HCT116 (cell line): ENCODE measurements around the gene AGAP1. TPM values are rescaled to one million over a fixed set of nuclear protein-coding genes. Genes with fewer than 3 reads are reported as not detected.

Source experiments
- ATAC-seq: fragments of 200-7000 bp; cut with Tn5 transposase; 2 replicates; pipeline ENCODE4 v1.9.1; 2020; ENCODE audit warnings: mild to moderate bottlenecking, moderate library complexity
- BruUV-seq: library from RNA; stranded (reverse); fragments of 400-500 nt; replicated peaks from 2 replicates; lab custom pipeline; 2021; lab: Mats Ljungman, UMichigan
- CTCF ChIA-PET: fragments of 300-600 bp; sonication (Branson Sonifier 250); formaldehyde crosslinking; loops from one replicate; lab custom pipeline; 2021; ENCODE audit warnings: antibody characterized with exemption; lab: Charles Lee
- POLR2A ChIA-PET: fragments of 300-600, 350-600 bp; sonication (Branson Sonifier 250); formaldehyde crosslinking; loops from one replicate; lab custom pipeline; 2021; ENCODE audit warnings: antibody characterized with exemption; lab: Charles Lee
- RAD21 ChIA-PET, 2 experiments: fragments of 300-600 bp; sonication (Branson Sonifier 250); formaldehyde crosslinking; loops; one replicate each; lab custom pipeline; 2023; ENCODE audit warnings: low total read pairs in 2 of 2; ENCODE audit not compliant: uncharacterized antibody in 2 of 2, unreplicated experiment in 2 of 2, low non-redundant PET in 1 of 2; lab: Charles Lee
- DNase-seq: peaks from one replicate; pipeline ENCODE4 v3.0.0-alpha.2; 2010; ENCODE audit warnings: low read depth, low spot score
- H2AFZ ChIP-seq: fragments of 200-600 bp; shearing (Covaris generic), sonication (generic); 2 replicates; pipeline ENCODE4 v1.6.1; 2017; ENCODE audit warnings: low read depth, mixed run types, mixed read lengths, antibody characterized with exemption, low read length; ENCODE audit not compliant: poor library complexity, severe bottlenecking
- H3K27ac ChIP-seq: 2 replicates; pipeline ENCODE4 v1.5.1; 2012; ENCODE audit warnings: low read depth, low read length
- H3K27me3 ChIP-seq: fragments of 200-600 bp; sonication (generic); 2 replicates; pipeline ENCODE4 v1.6.1; 2016; ENCODE audit warnings: mixed run types, low read length, mixed read lengths; ENCODE audit not compliant: insufficient read depth
- H3K36me3 ChIP-seq, 2 experiments: fragments of 200-500 bp in 1 of 2; fragments of 200-600 bp in 1 of 2; sonication (Bioruptor generic) in 1 of 2; sonication (generic) in 1 of 2; 2 replicates each; pipeline versions ENCODE4 v1.5.1 to v1.6.1; 2014 to 2016; ENCODE audit warnings: low read length in 2 of 2, inconsistent platforms in 1 of 2, mixed read lengths in 1 of 2, mixed run types in 1 of 2; ENCODE audit not compliant: insufficient read depth in 2 of 2, control insufficient read depth in 1 of 2
- H3K4me1 ChIP-seq, 2 experiments: fragments of 200-600 bp in 1 of 2; sonication (generic) in 1 of 2; 2 replicates each; pipeline versions ENCODE4 v1.5.1 to v1.6.1; 2012 to 2017; ENCODE audit warnings: low read length in 2 of 2, inconsistent platforms in 1 of 2, mild to moderate bottlenecking in 1 of 2, mixed read lengths in 1 of 2, mixed run types in 1 of 2, moderate library complexity in 1 of 2; ENCODE audit not compliant: insufficient read depth in 2 of 2, control insufficient read depth in 1 of 2
- H3K4me2 ChIP-seq: fragments of 200-600 bp; sonication (generic); 2 replicates; pipeline ENCODE4 v1.6.1; 2017; ENCODE audit warnings: mixed run types, low read length, mixed read lengths
- H3K4me3 ChIP-seq, 2 experiments: fragments of 200-600 bp in 1 of 2; sonication (generic) in 1 of 2; replicated peaks in 1 of 2; 2 replicates each; pipeline ENCODE4 v1.5.1; 2011 to 2016; ENCODE audit warnings: low read length in 2 of 2, control low read depth in 1 of 2, low read depth in 1 of 2, mild to moderate bottlenecking in 1 of 2, mixed read lengths in 1 of 2, mixed run types in 1 of 2
- H3K79me2 ChIP-seq: fragments of 200-600 bp; sonication (generic); 2 replicates; pipeline ENCODE4 v1.6.1; 2017; ENCODE audit warnings: mild to moderate bottlenecking, mixed run types, low read length, moderate library complexity, mixed read lengths; ENCODE audit not compliant: insufficient read depth
- H3K9ac ChIP-seq: fragments of 200-600 bp; sonication (generic); 2 replicates; pipeline ENCODE4 v1.6.1; 2016; ENCODE audit warnings: low read length, mixed read lengths
- H3K9me2 ChIP-seq: fragments of 200-600 bp; sonication (generic), shearing (Covaris generic); 2 replicates; pipeline ENCODE4 v1.6.1; 2017; ENCODE audit warnings: mixed run types, mild to moderate bottlenecking, moderate library complexity; ENCODE audit not compliant: insufficient read depth
- H3K9me3 ChIP-seq, 2 experiments: fragments of 200-500 bp in 1 of 2; fragments of 200-600 bp in 1 of 2; sonication (Bioruptor generic) in 1 of 2; sonication (generic) in 1 of 2; 2 replicates each; pipeline ENCODE4 v1.6.1; 2014 to 2017; ENCODE audit warnings: low read length in 2 of 2, mixed read lengths in 2 of 2, inconsistent platforms in 1 of 2, low read depth in 1 of 2, mild to moderate bottlenecking in 1 of 2, mixed run types in 1 of 2, moderate library complexity in 1 of 2; ENCODE audit not compliant: control insufficient read depth in 1 of 2, insufficient read depth in 1 of 2
- H4K20me1 ChIP-seq: fragments of 200-600 bp; sonication (generic), shearing (Covaris generic); 2 replicates; pipeline ENCODE4 v1.6.1; 2017; ENCODE audit warnings: mixed run types, mild to moderate bottlenecking, moderate library complexity; ENCODE audit not compliant: insufficient read depth
- CBX3 ChIP-seq: IDR thresholded peaks from 2 replicates; pipeline ENCODE4 v1.6.1; 2012; ENCODE audit warnings: low read depth
- EGR1 ChIP-seq: IDR thresholded peaks from 2 replicates; pipeline ENCODE4 v1.6.1; 2012; ENCODE audit warnings: low read depth
- EZH2phosphoT487 ChIP-seq: fragments of 200-600 bp; IDR thresholded peaks from 2 replicates; pipeline ENCODE4 v1.6.1; 2018; ENCODE audit warnings: antibody characterized with exemption, borderline replicate concordance
- FOSL1 ChIP-seq: IDR thresholded peaks from 2 replicates; pipeline ENCODE4 v1.6.1; 2012; ENCODE audit warnings: low read depth
- JUND ChIP-seq: IDR thresholded peaks from 2 replicates; pipeline ENCODE4 v1.6.1; 2012
- POLR2A ChIP-seq: IDR thresholded peaks from 2 replicates; pipeline ENCODE4 v1.7.0; 2011; ENCODE audit warnings: borderline replicate concordance; ENCODE audit not compliant: insufficient read depth, insufficient read length; ENCODE audit errors: extremely low read depth
- POLR2AphosphoS5 ChIP-seq: IDR thresholded peaks from 2 replicates; pipeline ENCODE4 v1.6.1; 2011; ENCODE audit warnings: mild to moderate bottlenecking, low read depth, low read length, moderate library complexity
- REST ChIP-seq: IDR thresholded peaks from 2 replicates; pipeline ENCODE4 v1.6.1; 2012; ENCODE audit warnings: low read depth
- SP1 ChIP-seq: IDR thresholded peaks from 2 replicates; pipeline ENCODE4 v1.6.1; 2012; ENCODE audit warnings: low read depth
- TCF7L2 ChIP-seq: IDR thresholded peaks from 2 replicates; pipeline ENCODE4 v1.7.0; 2011; ENCODE audit warnings: borderline replicate concordance, inconsistent platforms; ENCODE audit not compliant: insufficient read depth, insufficient read length; ENCODE audit errors: extremely low read depth
- ZNF274 ChIP-seq: fragments of 200-500 bp; sonication (Bioruptor generic); IDR thresholded peaks from 2 replicates; pipeline ENCODE4 v1.6.1; 2014; ENCODE audit warnings: mild to moderate bottlenecking, low read depth, low read length, inconsistent platforms
- intact Hi-C: fragments of 100-400 bp; cut with micrococcal nuclease; formaldehyde crosslinking; loops from 2 replicates; pipeline ENCODE4 v1.10.0; 2022
- total RNA-seq: library from RNA; stranded (reverse); gene quantifications from one replicate; pipeline ENCODE4 v1.2.1, GENCODE V29; 2021; ENCODE audit not compliant: unreplicated experiment
- TF ChIP-seq, protein P1 (sequence below): IDR thresholded peaks from 2 replicates; pipeline ENCODE4 v1.6.1; 2012

AGAP1 gene
- total RNA-seq, 1 experiment from 2014 or later: 43.8 TPM

DNA sequence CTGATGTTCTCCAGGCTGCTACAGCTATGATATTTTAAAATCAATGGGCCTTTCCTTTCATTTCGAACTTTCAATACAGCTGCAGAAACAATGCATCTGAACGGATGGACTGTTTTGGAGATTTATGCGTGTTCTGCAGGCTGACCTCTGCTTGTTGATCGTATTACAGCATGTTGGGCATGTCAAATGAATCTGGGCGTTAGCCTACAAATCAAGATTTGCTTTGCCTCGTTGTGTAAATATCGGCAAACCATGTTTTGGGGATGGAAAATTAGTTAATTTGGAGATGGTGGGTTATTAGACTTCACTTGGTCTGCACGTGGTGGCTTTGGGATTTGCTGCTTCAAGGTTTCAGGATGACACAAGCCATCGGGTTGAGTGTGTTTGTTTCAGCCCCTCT is 129.3 kb downstream of the AGAP1 start:
- no TSS peak for BruUV-seq
- ATAC-seq (no peak), DNase-seq (no peak)
- ChIA-PET RAD21 (no interaction called here), CTCF (no interaction called here), POLR2A (no interaction called here)
- H4K20me1 ChIP-seq: peaks cover 4% of the 10 kb centered on the region
- intact Hi-C loops: no loop called here
- H3K36me3 ChIP-seq: no peaks in the 10 kb centered on the region
- no peaks in the 10 kb centered on the region; a peak in 1 of 4 replicates for H3K9me3 ChIP-seq
- H3K9me2 ChIP-seq: no peaks in the 10 kb centered on the region
- no peaks in the 10 kb centered on the region; a peak in 1 of 4 replicates for H3K4me1 ChIP-seq
- H3K4me3 ChIP-seq: no peak overlapping the region
- TF ChIP-seq POLR2AphosphoS5: no peak
- no peak for TF ChIP-seq EGR1
- no peak for TF ChIP-seq CBX3
- no peak for TF ChIP-seq FOSL1
- TF ChIP-seq REST: no peak
- TF ChIP-seq, protein P1, sequence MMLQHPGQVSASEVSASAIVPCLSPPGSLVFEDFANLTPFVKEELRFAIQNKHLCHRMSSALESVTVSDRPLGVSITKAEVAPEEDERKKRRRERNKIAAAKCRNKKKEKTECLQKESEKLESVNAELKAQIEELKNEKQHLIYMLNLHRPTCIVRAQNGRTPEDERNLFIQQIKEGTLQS: no peak
- TF ChIP-seq JUND: no peak
- TF ChIP-seq POLR2A: no peak
- no peak overlapping the region for H2AFZ ChIP-seq
- peaks cover 74% of the 10 kb centered on the region for H3K79me2 ChIP-seq
- no peak overlapping the region for H3K27ac ChIP-seq
- H3K9ac ChIP-seq: no peak overlapping the region
- H3K27me3 ChIP-seq: no peaks in the 10 kb centered on the region
- no peak overlapping the region for H3K4me2 ChIP-seq

DNA sequence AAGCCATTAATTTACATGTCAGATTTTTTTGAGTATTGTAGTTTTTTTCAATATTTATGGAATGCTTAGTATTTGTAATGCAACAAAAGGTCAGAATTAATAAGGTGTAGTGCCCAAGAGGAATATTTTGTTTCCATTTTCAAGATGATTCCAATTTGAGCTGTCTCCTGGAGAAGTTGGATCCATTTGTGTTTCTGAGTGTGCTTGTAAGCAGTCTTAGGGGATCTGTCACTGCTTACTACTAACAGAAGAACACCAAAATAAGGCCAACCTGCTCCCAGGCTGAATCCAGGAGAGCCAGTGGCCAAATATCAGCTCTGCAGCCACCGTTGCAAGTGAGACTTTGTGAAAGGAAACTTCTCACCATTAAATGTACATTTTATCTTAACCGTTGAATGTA is 129.9 kb downstream of the AGAP1 start:
- Histone ChIP-seq H3K4me2 (no peak overlapping the region), H3K36me3 (no peaks in the 10 kb centered on the region), H3K9me2 (no peaks in the 10 kb centered on the region), H3K27ac (no peak overlapping the region), H3K79me2 (peaks cover 73% of the 10 kb centered on the region), H3K9me3 (no peaks in the 10 kb centered on the region; a peak in 1 of 4 replicates), H3K9ac (no peak overlapping the region)
- BruUV-seq: no TSS peak
- ChIA-PET POLR2A (no interaction called here), RAD21 (no interaction called here), CTCF (no interaction called here)
- ATAC-seq (no peak), DNase-seq (no peak)
- TF ChIP-seq ZNF274: no peak
- no peak for TF ChIP-seq TCF7L2
- TF ChIP-seq SP1: no peak
- TF ChIP-seq CBX3: no peak
- no peak for TF ChIP-seq POLR2AphosphoS5
- no peak for TF ChIP-seq POLR2A
- no peak for TF ChIP-seq EZH2phosphoT487
- TF ChIP-seq, all 23 proteins: peak for 0
- intact Hi-C loops: no loop called here
- no peak overlapping the region for H3K4me3 ChIP-seq
- no peaks in the 10 kb centered on the region for H3K27me3 ChIP-seq
- no peak overlapping the region for H2AFZ ChIP-seq
- H3K4me1 ChIP-seq: no peaks in the 10 kb centered on the region
- peaks cover 6% of the 10 kb centered on the region for H4K20me1 ChIP-seq
